M059J (cell line): Measurements from ENCODE around the gene MTCH2. TPM values are rescaled to one million over a fixed set of nuclear protein-coding genes. Genes with fewer than 3 reads are reported as not detected.
A peak's percentile ranks its signal among the peaks of the same experiment; 100 is the strongest.
"Not testable (repeated sequence)": the region's sequence is repeated elsewhere in the genome, so short reads cannot be mapped to it uniquely, and the experiment has no call there.

ENCODE experiments used
- DNase-seq: peaks from one replicate; pipeline ENCODE4 v3.0.0-alpha.2; 2012; ENCODE audit warnings: low read depth
- total RNA-seq: library from RNA; depleted of rRNA; stranded (reverse); fragments of >200 nt; shearing (Covaris generic); gene quantifications from 2 replicates; pipeline ENCODE4 v1.2.3, GENCODE V29; 2014; rRNA removed

Gene MTCH2
- total RNA-seq, result 138 and 204 TPM in 2 replicates

- peak; percentile 97 for DNase-seq
Measured at GRCh38 chr11:47642099-47642855, at the start of gene MTCH2. Gene MTCH2, minus strand, starts transcription at chr11:47642559. Its CDS starts 94 bp downstream, at chr11:47642465.

DNA sequence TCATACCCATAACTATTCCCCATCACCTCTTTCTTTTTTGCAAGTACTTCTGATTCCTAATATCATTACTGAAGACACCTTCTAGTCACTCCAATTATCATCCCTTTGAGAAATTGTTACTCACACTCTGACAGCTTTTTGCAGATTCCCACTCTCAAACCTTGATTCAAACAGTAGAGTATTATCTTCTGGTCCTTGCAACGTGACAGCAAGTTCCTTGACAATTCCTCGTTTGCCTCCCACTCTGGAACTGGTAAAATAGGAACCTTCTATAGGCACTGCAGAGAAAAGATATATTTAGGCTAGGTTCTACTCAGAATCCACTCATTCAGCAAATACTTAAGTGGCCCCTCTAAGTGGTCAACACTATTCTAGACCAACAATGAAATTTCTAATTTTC is 49.6 kb upstream of the MTCH2 start:
- no peak for DNase-seq

DNA sequence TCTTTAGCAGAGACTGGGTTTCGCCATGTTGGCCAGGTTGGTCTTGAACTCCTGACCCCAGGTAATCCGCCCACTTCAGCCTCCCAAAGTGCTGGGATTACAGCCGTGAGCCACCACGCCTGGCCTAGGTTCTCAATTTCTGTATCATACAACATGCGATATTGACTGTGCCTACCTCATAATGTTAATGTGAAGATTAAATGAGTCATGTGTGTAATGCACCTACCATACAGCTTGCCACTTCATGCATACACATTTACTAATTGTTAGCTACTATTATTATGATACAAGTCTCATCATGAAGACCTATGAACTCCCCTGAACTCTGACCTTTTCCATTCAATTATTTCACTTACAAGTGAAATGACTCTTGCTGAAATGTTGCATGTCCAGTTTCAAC is 47.1 kb upstream of the MTCH2 start:
- no peak for DNase-seq

- DNase-seq, result no peak
Measured at GRCh38 chr11:47688991-47689390, 46.6 kb upstream of the MTCH2 start.

GRCh38 chr11:47688111-47688510 is 45.8 kb upstream of the MTCH2 start:
- no peak for DNase-seq

DNA sequence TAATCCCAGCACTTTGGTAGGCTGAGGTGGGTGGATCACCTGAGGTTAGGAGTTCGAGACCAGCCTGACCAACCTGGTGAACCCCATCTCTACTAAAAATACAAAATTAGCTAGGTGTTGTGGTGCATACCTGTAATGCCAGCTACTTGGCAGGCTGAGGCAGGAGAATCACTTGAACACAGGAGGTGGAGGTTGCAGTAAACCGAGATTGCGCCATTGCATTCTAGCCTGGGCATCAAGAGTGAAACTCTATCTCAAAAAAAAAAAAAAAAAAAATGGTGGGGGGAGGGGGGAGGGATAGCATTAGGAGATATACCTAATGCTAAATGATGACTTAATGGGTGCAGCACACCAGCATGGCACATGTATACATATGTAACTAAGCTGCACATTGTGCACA is 44.3 kb upstream of the MTCH2 start:
- not testable (repeated sequence) for DNase-seq

GRCh38 chr11:47686151-47686550 is 43.8 kb upstream of the MTCH2 start:
- no peak for DNase-seq

GRCh38 chr11:47675851-47676250 is 33.5 kb upstream of the MTCH2 start:
- no peak for DNase-seq

DNA sequence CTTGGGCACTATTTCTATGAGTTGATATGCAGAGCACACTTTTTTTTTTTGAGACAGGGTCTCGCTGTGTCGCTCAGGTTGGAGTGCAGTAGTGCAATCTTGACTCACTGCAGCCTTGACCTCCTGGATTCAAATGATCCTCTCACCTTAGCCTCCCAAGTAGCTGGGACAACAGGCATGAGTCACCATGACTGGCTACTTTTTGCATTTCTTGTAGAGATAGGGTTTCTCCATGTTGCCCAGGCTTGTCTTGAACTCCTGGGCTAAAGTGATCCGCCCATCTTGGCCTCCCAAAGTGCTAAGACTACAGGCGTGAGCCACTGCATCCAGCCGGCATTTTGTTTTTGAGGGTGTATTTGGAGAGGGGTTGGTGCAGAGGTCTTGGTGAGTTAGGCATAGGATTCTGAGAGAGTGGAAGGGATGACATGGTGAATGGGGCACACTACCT is 29.9 kb upstream of the MTCH2 start:
- peak; percentile 58 for DNase-seq

DNA sequence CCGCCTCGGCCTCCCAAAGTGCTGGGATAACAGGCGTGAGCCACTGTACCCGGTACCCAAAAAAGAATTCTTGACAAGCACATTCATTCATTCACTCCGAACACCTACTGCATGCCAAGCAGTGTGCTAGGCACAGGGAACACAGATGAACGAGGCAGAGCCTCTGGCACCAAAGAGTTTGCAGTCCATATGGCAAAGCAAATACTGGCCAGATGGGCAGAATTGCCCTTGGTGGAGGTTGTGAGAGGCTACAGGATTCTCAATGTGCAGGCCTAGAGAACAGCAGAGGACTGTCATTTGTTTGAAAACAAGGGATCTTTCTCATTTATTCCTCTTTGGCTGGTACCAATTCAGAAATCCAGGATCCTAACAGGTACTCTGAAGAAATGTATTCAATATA is 27.5 kb upstream of the MTCH2 start:
- no peak for DNase-seq

DNA sequence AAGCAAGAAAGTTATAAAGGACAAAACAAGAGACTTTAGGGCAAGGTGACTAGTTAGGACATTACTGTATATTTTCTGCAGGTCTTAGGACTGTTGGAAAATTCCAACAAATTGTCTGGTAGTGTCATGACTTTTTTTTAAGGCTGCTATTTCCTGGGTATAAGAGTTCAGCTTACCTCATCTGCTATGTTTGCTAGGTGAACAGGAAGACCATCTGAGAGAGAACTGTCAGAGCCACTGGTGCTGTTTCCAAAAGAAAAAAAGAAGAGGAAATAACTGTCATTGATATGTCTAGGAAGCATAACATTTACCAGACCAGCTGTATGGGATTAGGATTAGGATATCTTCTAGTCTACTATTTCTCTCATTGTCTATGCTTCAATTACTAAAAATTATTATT is 26.3 kb upstream of the MTCH2 start:
- no peak for DNase-seq

DNA sequence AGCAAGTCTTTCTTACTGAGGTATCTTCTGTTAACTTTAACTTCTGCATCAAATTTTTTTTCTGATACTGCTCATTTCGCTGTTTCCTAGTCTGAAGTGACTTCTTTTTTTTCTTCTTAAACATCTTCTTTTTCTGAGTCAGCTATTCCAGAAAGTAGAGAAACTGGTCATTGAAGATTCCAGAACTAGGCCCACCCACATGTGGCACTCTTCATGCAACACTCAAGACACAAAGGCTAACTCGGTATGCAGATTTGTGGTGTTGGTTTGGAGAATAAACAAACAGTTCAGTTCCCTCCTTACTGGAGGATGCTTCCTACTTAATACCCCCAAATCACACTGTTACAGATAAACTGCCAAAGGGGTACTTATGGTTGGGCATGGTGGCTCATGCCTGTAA is 25.2 kb upstream of the MTCH2 start:
- no peak for DNase-seq

- DNase-seq, result no peak
Measured at GRCh38 chr11:47667135-47667534, 24.8 kb upstream of the MTCH2 start.

DNA sequence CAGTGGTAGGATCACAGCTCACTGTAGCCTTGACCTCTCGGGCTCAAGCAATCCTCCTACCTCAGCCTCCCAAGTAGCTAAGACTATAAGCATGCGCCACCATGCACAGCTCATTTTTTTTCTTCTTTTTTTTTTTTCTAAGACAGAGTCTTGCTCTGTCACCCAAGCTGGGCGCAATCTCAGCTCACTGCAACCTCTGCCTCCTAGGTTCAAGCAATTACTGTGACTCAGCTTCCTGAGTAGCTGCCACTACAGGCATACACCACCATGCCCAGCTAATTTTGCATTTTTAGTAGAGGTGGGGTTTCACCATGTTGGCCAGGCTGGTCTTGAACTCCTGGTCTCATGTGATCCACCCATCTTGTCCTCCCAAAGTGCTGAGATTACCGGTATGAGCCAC is 22.6 kb upstream of the MTCH2 start:
- DNase-seq, result peak; percentile 81

GRCh38 chr11:47661245-47661644 is 18.9 kb upstream of the MTCH2 start:
- no peak for DNase-seq

- no peak for DNase-seq
Measured at GRCh38 chr11:47659276-47659675, 16.9 kb upstream of the MTCH2 start.

DNA sequence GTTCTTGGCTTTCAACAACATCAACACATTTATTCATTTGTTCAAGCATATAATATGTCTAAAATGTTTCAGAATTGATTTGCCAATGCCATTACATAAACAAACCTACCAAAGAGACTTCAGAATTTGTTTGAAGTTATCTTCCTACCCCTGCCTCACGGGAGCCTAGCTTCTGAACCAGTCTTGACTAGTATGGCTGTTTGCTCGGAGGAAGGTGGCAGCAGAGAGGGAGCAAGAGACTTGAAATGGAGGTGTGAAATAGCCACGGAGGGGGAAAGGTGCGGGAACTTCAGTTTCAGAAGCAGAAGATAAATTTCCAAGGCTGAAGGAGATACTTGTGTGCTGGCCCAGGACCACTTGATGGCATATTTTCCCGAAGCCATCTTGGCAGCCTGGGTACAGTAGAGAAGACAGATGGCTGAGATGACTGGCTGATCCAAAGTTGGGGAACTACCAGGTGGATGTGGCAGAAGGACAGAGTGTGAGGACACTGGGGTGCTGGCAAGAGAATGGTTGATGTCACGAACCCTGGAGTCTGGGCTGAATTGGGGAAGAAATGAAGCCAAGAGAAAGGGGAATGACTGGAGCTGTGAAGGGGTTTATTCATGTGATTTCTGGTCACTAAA is 14.0 kb upstream of the MTCH2 start:
- DNase-seq, result no peak

- no peak for DNase-seq
Measured at GRCh38 chr11:47651818-47652469, 9.6 kb upstream of the MTCH2 start.

- no peak for DNase-seq
Measured at GRCh38 chr11:47649276-47649675, 6.9 kb upstream of the MTCH2 start.

GRCh38 chr11:47646019-47646418 is 3.7 kb upstream of the MTCH2 start:
- no peak for DNase-seq

DNA sequence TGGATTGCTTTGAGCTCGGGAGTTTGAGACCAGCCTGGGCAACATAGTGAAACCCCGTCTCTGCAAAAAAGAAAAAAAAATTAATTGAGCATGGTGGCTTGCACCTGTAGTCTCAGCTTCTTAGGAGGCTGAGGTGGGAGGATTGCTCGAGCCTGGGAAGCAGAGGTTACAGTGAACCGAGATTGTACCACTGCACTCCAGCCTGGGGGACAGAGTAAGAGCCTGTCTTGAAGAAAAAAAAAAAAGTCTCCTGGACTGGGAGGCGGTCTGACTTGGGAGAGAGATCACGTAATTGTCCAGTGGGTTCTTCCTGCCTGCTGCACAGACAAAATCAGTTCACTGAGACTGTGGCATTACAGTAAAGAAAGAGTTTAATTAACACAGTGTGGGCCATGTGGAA is 3.1 kb upstream of the MTCH2 start:
- DNase-seq, result no peak

GRCh38 chr11:47641600-47642098 is 710 bp downstream of the MTCH2 start:
- DNase-seq, result peak; percentile 4

DNA sequence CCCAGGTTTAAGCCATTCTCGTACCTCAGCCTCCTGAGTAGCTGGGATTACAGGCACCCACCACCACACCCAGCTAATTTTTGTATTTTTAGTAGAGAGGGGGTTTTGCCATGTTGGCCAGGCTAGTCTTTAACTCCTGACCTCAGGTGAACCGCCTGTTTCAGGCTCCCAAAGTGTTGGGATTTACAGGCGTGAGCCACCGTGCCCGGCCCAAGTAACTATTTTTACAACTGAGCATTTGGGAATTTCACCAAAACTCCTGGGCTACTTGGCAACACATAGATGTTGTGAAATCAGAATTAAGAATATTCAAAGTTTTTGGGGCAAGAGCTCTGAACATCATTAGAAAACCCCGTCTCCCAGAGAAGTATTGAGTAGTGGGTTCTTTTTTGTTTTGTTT is 1.9 kb downstream of the MTCH2 start:
- DNase-seq, result not testable (repeated sequence)
